ENCODE measurements around the gene ID4. TPM values are rescaled to one million over a fixed set of nuclear protein-coding genes. Genes with fewer than 3 reads are reported as not detected.

ID4 gene, protein sequence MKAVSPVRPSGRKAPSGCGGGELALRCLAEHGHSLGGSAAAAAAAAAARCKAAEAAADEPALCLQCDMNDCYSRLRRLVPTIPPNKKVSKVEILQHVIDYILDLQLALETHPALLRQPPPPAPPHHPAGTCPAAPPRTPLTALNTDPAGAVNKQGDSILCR
- 68.6 TPM for total RNA-seq

- peak; percentile 95 for DNase-seq
These were observed at the start of gene ID4 for GRCh38 chr6:19836799-19837510. ID4 (plus strand) TSS chr6:19837370; CDS start chr6:19837755, 385 bp downstream.

DNA sequence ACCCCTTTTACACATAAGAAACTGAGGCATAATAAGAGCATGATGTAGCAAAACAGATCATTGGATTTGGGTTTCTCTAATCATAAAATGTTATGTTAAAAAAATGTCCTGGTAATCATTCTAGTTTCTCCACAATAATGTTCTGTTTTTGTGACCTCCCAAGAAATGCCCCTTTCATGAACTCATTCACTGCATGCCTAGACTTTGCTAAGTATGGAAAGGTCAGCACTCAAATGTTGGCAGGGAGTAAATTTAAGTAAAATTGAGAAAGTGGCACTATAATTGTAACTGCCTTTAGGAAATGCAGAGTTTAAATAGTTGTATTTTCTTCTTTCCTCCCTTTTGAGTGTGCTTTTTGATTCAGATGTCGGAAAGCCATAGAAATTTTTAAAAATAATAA is 48.5 kb upstream of the ID4 start:
- no peak for DNase-seq

GRCh38 chr6:19789100-19789803 is 47.9 kb upstream of the ID4 start:
- no peak for DNase-seq

GRCh38 chr6:19791267-19791666 is 45.9 kb upstream of the ID4 start:
- no peak for DNase-seq

DNA sequence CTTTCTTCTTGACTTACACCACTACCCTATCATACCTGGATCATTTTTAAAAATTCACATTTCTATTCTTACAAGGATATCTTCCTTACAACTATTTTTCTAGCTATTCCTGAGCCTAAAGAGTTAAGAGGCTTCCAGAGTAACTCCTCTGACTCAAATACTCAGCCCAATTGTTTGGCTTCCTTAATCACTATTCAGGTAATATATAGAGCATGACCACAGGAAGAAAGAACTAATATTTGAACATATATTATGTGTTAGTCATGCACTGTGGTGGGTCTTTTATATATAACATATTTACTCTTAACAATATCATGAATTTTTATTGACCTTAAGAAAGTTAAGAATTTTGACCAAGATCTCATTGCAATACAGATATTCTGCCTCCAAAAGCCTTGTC is 42.0 kb upstream of the ID4 start:
- no peak for DNase-seq

GRCh38 chr6:19796452-19796851 is 40.7 kb upstream of the ID4 start:
- no peak for DNase-seq

- no peak for DNase-seq
These were observed 38.8 kb upstream of the ID4 start for GRCh38 chr6:19798362-19798761.

DNA sequence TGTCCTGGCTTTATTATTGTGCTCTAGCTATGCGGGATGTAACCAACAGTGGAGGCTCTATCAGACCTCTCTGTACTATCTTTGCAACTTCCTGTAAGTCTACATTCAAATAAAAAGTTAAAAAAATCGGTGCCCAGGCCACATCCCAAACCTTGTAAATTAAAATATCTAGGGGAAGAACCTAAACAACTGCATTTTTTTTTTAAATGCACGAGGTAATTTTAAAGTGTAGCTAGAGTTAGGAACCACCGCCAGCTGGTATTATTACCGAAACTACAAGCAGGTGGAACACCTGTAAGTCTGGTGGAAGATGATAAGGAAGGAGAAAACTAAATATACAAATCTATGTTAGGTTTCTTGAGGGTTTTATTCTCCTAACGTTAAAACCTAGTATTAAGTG is 34.5 kb upstream of the ID4 start:
- no peak for DNase-seq

DNA sequence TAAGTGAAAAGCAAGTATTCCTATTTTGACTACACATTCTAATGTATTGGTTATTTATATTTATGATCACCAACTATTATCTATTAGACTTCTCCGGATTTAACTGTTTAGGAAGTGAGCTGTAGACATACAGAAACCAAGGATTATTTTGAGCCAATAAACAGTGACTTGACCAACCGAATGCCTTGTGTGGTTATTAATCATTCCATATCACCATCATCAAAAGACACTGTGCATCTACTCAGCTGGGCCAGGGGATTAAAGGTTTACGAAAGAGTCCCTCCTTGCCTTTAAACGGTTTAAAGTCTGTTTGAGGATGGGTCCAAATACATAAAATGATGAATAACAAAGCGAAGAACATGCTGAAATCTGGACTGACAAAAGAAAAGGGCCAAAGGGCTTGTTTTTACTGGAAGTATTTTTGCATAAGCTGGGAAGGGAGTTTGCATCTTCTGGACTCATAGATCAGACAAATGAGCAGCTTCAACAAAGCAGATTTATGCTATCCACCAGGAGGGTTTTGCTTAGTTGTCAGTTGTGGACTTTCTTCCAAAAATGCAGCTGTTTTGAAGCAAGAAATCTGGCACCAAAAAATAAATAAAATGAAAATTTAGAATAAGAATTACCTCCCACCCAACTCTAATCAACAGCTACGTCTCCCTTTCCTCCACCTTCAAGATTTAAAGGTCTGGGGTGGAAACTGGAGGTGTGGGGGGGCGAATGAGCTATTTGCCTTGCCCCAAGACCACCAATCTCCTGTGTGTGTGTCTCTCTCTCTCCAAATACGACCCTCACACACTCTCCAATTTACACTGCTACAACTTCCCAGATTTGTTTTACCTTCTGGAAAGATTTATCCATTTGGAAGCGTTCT is 33.6 kb upstream of the ID4 start:
- DNase-seq = peak; percentile 69

DNA sequence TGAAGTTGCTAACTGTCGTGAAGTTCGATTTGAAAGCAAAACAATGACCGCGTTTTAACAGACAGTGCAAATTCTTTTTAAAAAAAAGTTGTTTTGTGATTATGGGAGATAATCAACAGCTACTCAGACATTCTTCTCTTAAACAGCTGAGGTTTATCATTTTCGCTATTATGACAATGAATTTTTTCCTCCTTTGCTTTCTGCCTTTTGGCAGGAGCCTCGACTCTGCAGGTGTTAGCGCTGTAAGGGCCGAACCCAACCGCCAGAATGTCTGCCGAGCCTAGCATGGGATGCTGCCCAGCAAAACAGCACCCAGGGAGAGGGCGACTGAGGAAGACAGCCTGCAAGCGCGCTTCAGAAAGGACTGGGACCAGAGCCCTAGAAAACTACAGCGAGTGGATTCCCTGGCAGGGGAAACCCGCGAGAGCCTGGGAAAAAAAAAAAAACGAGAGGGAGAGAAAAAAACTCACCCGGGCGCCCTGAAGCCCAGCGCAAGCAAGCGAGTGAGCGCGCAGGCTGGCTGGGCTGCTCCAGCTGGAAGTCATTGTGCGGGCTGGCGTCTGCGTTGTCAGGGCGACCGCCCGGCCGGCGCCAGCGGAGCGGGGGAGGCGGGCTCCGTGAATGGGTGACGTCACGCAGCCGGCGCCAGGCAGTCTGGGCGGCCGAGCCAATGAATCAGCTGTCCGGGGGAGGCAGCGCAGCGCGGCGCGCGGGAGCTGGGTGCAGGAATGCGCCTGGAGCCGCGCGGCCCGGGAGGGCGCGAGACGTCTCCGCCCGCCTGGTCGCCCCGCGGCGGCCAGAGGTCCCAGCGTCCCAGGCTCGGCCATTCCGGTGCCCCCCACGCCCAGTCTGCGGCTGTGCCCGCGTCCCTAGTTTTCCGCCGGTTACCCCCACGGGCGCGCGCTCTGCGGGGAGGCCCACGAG is 32.7 kb upstream of the ID4 start:
- DNase-seq = peak; percentile 96

DNA sequence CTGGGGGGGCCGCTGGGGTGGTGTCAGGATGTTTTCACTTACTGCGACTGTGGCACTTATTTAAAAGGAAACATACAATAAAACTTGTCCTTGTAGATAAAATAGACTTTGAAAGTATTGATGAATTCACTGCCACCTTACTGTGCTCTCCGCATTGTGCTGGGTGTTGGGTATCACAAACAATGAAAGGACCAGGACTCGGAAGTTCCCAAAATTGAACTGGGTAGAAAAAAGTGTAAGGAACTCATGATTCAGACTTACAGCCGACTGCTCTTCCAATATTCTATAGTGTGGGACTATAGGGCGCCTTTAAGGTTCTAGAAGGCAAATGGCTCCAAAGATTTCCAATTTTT is 32.1 kb upstream of the ID4 start:
- peak; percentile 70 for DNase-seq

- DNase-seq = no peak
These were observed 30.2 kb upstream of the ID4 start for GRCh38 chr6:19806971-19807396.

DNA sequence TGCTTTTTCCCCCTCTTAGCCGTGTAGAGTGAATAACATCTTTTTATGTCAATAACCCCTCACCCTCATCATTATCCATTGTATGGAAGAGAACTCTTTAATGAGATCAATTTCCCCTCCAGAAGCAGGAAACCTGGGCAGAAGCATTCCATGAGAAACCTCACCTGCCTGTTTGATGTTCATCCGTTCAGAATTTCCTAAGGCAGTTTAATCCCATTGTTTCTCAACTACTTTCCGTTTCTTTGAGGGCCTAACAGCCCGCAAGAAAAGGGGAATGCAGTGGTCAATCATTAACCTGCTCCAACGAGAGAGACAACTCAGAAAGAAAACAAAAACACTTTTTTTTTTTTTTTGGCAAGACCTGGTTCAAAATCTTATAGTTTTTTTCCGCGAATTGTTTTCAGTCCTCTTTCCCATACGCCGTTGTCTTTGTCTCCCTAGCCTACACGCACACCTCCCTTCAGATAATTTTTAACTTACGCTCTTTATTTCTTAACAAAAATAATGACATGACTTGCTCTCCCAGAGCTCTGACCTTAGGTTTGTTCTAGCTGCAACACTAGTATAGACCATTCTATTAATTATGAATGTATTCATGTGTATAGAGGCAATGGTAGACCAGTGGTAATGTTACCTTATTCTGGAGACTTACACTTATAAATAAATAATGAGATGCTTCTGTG is 25.6 kb upstream of the ID4 start:
- DNase-seq = no peak

GRCh38 chr6:19812512-19813119 is 24.6 kb upstream of the ID4 start:
- DNase-seq = no peak

DNA sequence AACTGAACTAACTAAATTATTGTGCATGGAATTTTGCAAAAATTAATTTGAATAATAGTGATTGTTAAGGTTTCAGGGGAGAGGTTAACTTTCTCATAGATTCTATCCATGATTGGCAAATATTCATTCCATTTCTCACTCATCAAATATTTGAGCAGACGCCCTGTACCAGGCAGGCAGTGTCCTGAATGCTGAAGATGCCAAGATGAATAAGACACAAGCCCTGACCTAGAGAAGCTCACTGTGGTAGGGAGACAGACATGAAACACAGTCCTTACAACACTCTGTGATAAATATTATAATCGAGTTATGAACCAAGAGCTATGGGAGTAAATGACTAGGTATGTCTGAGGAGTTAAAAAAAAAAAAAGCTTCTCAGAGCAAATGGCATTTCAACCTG is 18.4 kb upstream of the ID4 start:
- no peak for DNase-seq

- DNase-seq = no peak
These were observed 12.9 kb upstream of the ID4 start for GRCh38 chr6:19824058-19824807.

DNA sequence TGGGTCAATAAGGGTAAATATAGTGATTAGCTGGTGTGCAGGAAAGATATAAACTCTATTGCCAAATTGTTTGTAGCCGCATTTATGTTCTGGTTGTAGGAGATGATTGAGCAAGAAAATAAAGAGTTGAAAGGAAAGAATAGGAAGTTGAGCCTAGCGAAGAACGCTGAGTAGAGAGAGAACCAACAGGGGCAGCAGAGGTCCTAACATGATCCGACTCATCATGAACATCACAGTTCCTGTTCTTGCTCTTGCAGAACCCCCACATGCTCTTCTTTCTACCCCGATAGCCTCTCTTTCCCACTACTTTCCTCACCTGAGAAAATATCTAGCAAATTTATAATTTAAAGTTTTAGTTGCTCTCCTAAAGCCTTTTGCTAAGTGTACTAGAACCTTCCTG is 9.9 kb upstream of the ID4 start:
- DNase-seq = no peak

GRCh38 chr6:19827903-19828302 is 9.3 kb upstream of the ID4 start:
- no peak for DNase-seq

GRCh38 chr6:19830171-19830570 is 7.0 kb upstream of the ID4 start:
- DNase-seq = no peak

- DNase-seq = no peak
These were observed 5.8 kb upstream of the ID4 start for GRCh38 chr6:19831358-19831757.
